GM23338 (cell line): ENCODE results near the gene RBMXL3. TPM values are rescaled to one million over a fixed set of nuclear protein-coding genes. Genes with fewer than 3 reads are reported as not detected.
A peak's percentile ranks its signal among the peaks of the same experiment; 100 is the strongest.

Experiments
- ATAC-seq: fragments of 200-7000 bp; cut with Tn5 transposase; 3 replicates; pipeline ENCODE4 v1.9.1; 2020
- DNase-seq: peaks from one replicate; pipeline ENCODE4 v3.0.0-alpha.2; 2015; ENCODE audit warnings: low spot score
- H2AFZ ChIP-seq: fragments of 200-600 bp; sonication (generic); 2 replicates; pipeline ENCODE4 v1.8.0; 2016; ENCODE audit warnings: antibody characterized with exemption, mild to moderate bottlenecking, moderate library complexity
- H3F3A ChIP-seq: fragments of 200-600 bp; sonication (generic); replicated peaks from 2 replicates; pipeline ENCODE4 v1.8.0; 2017; ENCODE audit warnings: antibody characterized with exemption, mixed run types, low read depth
- H3K27ac ChIP-seq: fragments of 200-600 bp; sonication (generic); 2 replicates; pipeline ENCODE4 v1.6.1; 2016; ENCODE audit warnings: low read depth
- H3K27me3 ChIP-seq: fragments of 200-600 bp; sonication (generic); 2 replicates; pipeline ENCODE4 v1.8.0; 2016; ENCODE audit warnings: mild to moderate bottlenecking, mixed run types, moderate library complexity; ENCODE audit not compliant: insufficient read depth
- H3K36me3 ChIP-seq: fragments of 200-600 bp; sonication (generic); 2 replicates; pipeline ENCODE4 v1.8.0; 2016; ENCODE audit warnings: mild to moderate bottlenecking; ENCODE audit not compliant: insufficient read depth
- H3K4me1 ChIP-seq: fragments of 200-600 bp; sonication (generic); 2 replicates; pipeline ENCODE4 v1.8.0; 2016; ENCODE audit warnings: mild to moderate bottlenecking, moderate library complexity; ENCODE audit not compliant: insufficient read depth
- H3K4me2 ChIP-seq: fragments of 200-600 bp; sonication (generic); 2 replicates; pipeline ENCODE4 v1.7.1; 2017; ENCODE audit warnings: mixed run types
- H3K4me3 ChIP-seq: fragments of 200-600 bp; sonication (generic); 2 replicates; pipeline ENCODE4 v1.6.1; 2016; ENCODE audit warnings: mixed run types
- H3K79me2 ChIP-seq: fragments of 200-600 bp; sonication (generic); replicated peaks from 2 replicates; pipeline ENCODE4 v1.8.0; 2017; ENCODE audit warnings: mild to moderate bottlenecking; ENCODE audit not compliant: insufficient read depth
- H3K9me2 ChIP-seq: fragments of 200-600 bp; sonication (generic); 2 replicates; pipeline ENCODE4 v1.8.0; 2017; ENCODE audit not compliant: insufficient read depth
- H4K20me1 ChIP-seq: fragments of 200-600 bp; sonication (generic); replicated peaks from 2 replicates; pipeline ENCODE4 v1.8.0; 2017; ENCODE audit warnings: mild to moderate bottlenecking; ENCODE audit not compliant: insufficient read depth
- H3K27ac Mint-ChIP-seq: 2 replicates; pipeline ENCODE4 v1.8.0; 2020; ENCODE audit warnings: inconsistent platforms, mild to moderate bottlenecking, moderate library complexity, mixed read lengths
- H3K27me3 Mint-ChIP-seq: 3 replicates; pipeline ENCODE4 v1.8.0; 2022; ENCODE audit warnings: low read depth, mild to moderate bottlenecking, moderate library complexity, mixed read lengths, inconsistent platforms; ENCODE audit not compliant: insufficient read depth, poor library complexity
- H3K36me3 Mint-ChIP-seq: 3 replicates; pipeline ENCODE4 v1.8.0; 2021; ENCODE audit warnings: low read depth, mild to moderate bottlenecking, inconsistent platforms, moderate library complexity, mixed read lengths
- H3K4me1 Mint-ChIP-seq: 3 replicates; pipeline ENCODE4 v1.8.0; 2020; ENCODE audit warnings: mild to moderate bottlenecking, inconsistent platforms, mixed read lengths
- H3K4me3 Mint-ChIP-seq: 3 replicates; pipeline ENCODE4 v1.8.0; 2021; ENCODE audit warnings: moderate library complexity, mild to moderate bottlenecking, inconsistent platforms, mixed read lengths
- H3K9me3 Mint-ChIP-seq: 3 replicates; pipeline ENCODE4 v1.8.0; 2020; ENCODE audit warnings: moderate library complexity, mild to moderate bottlenecking, inconsistent platforms, mixed read lengths
- CREB1 ChIP-seq: fragments of 250-450 bp; sonication (Bioruptor Pico); IDR thresholded peaks from 2 replicates; pipeline ENCODE4 v1.5.0; 2020; ENCODE audit warnings: low read depth, mild to moderate bottlenecking, moderate library complexity
- EZH2 ChIP-seq: fragments of 200-600 bp; sonication (generic); IDR thresholded peaks from one replicate; pipeline ENCODE4 v1.8.0; 2017; ENCODE audit warnings: antibody characterized with exemption, mild to moderate bottlenecking, low read depth; ENCODE audit not compliant: unreplicated experiment
- EZH2phosphoT487 ChIP-seq: fragments of 200-600 bp; sonication (generic); IDR thresholded peaks from one replicate; pipeline ENCODE4 v1.8.1; 2018; ENCODE audit warnings: antibody characterized with exemption; ENCODE audit not compliant: unreplicated experiment
- NANOG ChIP-seq: IDR thresholded peaks from 2 replicates; pipeline ENCODE4 v1.6.1; 2016; ENCODE audit warnings: antibody characterized with exemption, borderline replicate concordance
- POLR2AphosphoS5 ChIP-seq: IDR thresholded peaks from 2 replicates; pipeline ENCODE4 v1.6.1; 2016; ENCODE audit warnings: antibody characterized with exemption, low read depth
- REST ChIP-seq: IDR thresholded peaks from one replicate; pipeline ENCODE4 v1.6.1; 2018; ENCODE audit warnings: antibody characterized with exemption; ENCODE audit not compliant: unreplicated experiment
- ZNF114 ChIP-seq: fragments of 250-450 bp; sonication (Bioruptor Pico); IDR thresholded peaks from 2 replicates; pipeline ENCODE4 v1.5.0; 2020; ENCODE audit warnings: mild to moderate bottlenecking, moderate library complexity
- ZNF331 ChIP-seq: fragments of 250-450 bp; sonication (Bioruptor Pico); IDR thresholded peaks from 2 replicates; pipeline ENCODE4 v1.5.0; 2020; ENCODE audit warnings: low read depth, mild to moderate bottlenecking, moderate library complexity
- polyA plus RNA-seq: library from polyadenylated mRNA; unstranded; fragments of >200 nt; fragmentation: Nextera tagmentation; extraction: Ambion mirVana; gene quantifications from 2 replicates; pipeline ENCODE4 v1.2.1, GENCODE V29; 2016
- total RNA-seq: library from RNA; depleted of rRNA; stranded (reverse); fragments of >200 nt; shearing (Covaris generic); gene quantifications from 2 replicates; pipeline ENCODE4 v1.2.3, GENCODE V29; 2014
- TF ChIP-seq, protein P1 (sequence below): IDR thresholded peaks from 2 replicates; pipeline ENCODE4 v1.6.1; 2016; ENCODE audit warnings: antibody characterized with exemption
- TF ChIP-seq, protein P2 (sequence below): fragments of 250-450 bp; sonication (Bioruptor Pico); IDR thresholded peaks from 2 replicates; pipeline ENCODE4 v1.5.0; 2020; ENCODE audit warnings: mild to moderate bottlenecking, moderate library complexity
- TF ChIP-seq, protein P3 (sequence below), 2 experiments: fragments of 200-600 bp in 1 of 2; sonication (generic) in 1 of 2; conservative IDR thresholded peaks; 2 replicates each; pipeline versions ENCODE4 v1.5.1 to v1.6.1; 2016 to 2017; ENCODE audit warnings: antibody characterized with exemption in 2 of 2, low read depth in 2 of 2, mild to moderate bottlenecking in 2 of 2, moderate library complexity in 1 of 2

Gene RBMXL3
- total and polyA plus RNA-seq, 2 experiments from 2014 or later = not detected

GRCh38 chrX:115233497-115234455, 44.6 kb downstream of the RBMXL3 start, which contains the start of gene LRCH2:
LRCH2 (minus strand) TSS chrX:115234096; CDS start chrX:115234041, 55 bp downstream.
- no peak within 1 kb of the TSS for H3K27ac ChIP-seq
- Mint-ChIP-seq H3K9me3 (no peaks in the 10 kb centered on the region), H3K27ac (no peak within 1 kb of the TSS), H3K36me3 (no peaks in the 10 kb centered on the region), H3K27me3 (peaks cover 7% of the 10 kb centered on the region), H3K4me1 (peaks cover 23% of the 10 kb centered on the region), H3K4me3 (peak within 1 kb of the TSS; percentile 84)
- ATAC-seq (peak; percentile 90), DNase-seq (peak; percentile 55)
- peak within 1 kb of the TSS; percentile 84 for H3K4me2 ChIP-seq
- no peaks in the 10 kb centered on the region; the same call in 1 of the 2 replicates for H3K4me1 ChIP-seq
- TF ChIP-seq CREB1 (CRISPR knock-in tag) (no peak), POLR2AphosphoS5 (no peak), EZH2phosphoT487 (no peak), ZNF331 (CRISPR knock-in tag) (no peak), ZNF114 (CRISPR knock-in tag) (no peak), NANOG (no peak), EZH2 (no peak), REST (no peak)
- TF ChIP-seq, protein P1, sequence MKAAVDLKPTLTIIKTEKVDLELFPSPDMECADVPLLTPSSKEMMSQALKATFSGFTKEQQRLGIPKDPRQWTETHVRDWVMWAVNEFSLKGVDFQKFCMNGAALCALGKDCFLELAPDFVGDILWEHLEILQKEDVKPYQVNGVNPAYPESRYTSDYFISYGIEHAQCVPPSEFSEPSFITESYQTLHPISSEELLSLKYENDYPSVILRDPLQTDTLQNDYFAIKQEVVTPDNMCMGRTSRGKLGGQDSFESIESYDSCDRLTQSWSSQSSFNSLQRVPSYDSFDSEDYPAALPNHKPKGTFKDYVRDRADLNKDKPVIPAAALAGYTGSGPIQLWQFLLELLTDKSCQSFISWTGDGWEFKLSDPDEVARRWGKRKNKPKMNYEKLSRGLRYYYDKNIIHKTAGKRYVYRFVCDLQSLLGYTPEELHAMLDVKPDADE = no peak
- TF ChIP-seq, protein P2, sequence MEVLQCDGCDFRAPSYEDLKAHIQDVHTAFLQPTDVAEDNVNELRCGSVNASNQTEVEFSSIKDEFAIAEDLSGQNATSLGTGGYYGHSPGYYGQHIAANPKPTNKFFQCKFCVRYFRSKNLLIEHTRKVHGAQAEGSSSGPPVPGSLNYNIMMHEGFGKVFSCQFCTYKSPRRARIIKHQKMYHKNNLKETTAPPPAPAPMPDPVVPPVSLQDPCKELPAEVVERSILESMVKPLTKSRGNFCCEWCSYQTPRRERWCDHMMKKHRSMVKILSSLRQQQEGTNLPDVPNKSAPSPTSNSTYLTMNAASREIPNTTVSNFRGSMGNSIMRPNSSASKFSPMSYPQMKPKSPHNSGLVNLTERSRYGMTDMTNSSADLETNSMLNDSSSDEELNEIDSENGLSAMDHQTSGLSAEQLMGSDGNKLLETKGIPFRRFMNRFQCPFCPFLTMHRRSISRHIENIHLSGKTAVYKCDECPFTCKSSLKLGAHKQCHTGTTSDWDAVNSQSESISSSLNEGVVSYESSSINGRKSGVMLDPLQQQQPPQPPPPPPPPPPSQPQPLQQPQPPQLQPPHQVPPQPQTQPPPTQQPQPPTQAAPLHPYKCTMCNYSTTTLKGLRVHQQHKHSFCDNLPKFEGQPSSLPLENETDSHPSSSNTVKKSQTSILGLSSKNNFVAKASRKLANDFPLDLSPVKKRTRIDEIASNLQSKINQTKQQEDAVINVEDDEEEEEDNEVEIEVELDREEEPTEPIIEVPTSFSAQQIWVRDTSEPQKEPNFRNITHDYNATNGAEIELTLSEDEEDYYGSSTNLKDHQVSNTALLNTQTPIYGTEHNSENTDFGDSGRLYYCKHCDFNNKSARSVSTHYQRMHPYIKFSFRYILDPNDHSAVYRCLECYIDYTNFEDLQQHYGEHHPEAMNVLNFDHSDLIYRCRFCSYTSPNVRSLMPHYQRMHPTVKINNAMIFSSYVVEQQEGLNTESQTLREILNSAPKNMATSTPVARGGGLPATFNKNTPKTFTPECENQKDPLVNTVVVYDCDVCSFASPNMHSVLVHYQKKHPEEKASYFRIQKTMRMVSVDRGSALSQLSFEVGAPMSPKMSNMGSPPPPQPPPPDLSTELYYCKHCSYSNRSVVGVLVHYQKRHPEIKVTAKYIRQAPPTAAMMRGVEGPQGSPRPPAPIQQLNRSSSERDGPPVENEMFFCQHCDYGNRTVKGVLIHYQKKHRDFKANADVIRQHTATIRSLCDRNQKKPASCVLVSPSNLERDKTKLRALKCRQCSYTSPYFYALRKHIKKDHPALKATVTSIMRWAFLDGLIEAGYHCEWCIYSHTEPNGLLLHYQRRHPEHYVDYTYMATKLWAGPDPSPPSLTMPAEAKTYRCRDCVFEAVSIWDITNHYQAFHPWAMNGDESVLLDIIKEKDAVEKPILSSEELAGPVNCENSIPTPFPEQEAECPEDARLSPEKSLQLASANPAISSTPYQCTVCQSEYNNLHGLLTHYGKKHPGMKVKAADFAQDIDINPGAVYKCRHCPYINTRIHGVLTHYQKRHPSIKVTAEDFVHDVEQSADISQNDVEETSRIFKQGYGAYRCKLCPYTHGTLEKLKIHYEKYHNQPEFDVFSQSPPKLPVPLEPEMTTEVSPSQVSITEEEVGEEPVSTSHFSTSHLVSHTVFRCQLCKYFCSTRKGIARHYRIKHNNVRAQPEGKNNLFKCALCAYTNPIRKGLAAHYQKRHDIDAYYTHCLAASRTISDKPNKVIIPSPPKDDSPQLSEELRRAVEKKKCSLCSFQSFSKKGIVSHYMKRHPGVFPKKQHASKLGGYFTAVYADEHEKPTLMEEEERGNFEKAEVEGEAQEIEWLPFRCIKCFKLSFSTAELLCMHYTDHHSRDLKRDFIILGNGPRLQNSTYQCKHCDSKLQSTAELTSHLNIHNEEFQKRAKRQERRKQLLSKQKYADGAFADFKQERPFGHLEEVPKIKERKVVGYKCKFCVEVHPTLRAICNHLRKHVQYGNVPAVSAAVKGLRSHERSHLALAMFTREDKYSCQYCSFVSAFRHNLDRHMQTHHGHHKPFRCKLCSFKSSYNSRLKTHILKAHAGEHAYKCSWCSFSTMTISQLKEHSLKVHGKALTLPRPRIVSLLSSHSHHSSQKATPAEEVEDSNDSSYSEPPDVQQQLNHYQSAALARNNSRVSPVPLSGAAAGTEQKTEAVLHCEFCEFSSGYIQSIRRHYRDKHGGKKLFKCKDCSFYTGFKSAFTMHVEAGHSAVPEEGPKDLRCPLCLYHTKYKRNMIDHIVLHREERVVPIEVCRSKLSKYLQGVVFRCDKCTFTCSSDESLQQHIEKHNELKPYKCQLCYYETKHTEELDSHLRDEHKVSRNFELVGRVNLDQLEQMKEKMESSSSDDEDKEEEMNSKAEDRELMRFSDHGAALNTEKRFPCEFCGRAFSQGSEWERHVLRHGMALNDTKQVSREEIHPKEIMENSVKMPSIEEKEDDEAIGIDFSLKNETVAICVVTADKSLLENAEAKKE (CRISPR knock-in tag) = no peak
- TF ChIP-seq, protein P3, sequence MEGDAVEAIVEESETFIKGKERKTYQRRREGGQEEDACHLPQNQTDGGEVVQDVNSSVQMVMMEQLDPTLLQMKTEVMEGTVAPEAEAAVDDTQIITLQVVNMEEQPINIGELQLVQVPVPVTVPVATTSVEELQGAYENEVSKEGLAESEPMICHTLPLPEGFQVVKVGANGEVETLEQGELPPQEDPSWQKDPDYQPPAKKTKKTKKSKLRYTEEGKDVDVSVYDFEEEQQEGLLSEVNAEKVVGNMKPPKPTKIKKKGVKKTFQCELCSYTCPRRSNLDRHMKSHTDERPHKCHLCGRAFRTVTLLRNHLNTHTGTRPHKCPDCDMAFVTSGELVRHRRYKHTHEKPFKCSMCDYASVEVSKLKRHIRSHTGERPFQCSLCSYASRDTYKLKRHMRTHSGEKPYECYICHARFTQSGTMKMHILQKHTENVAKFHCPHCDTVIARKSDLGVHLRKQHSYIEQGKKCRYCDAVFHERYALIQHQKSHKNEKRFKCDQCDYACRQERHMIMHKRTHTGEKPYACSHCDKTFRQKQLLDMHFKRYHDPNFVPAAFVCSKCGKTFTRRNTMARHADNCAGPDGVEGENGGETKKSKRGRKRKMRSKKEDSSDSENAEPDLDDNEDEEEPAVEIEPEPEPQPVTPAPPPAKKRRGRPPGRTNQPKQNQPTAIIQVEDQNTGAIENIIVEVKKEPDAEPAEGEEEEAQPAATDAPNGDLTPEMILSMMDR (conservative IDR thresholded peaks at IDR 0.05; ENCODE audit: low read depth in 2 of 2) = no peak
- no peaks in the 10 kb centered on the region for H3K9me2 ChIP-seq
- no peaks in the 10 kb centered on the region for H3K36me3 ChIP-seq
- peak within 1 kb of the TSS; percentile 63 for H3K4me3 ChIP-seq
- H3K27me3 ChIP-seq = no peaks in the 10 kb centered on the region
- no peaks in the 10 kb centered on the region for H4K20me1 ChIP-seq
- H3F3A ChIP-seq = no peaks in the 10 kb centered on the region
- H3K79me2 ChIP-seq = peaks cover 11% of the 10 kb centered on the region; the same call in 1 of the 2 replicates
- peak within 1 kb of the TSS; percentile 98 for H2AFZ ChIP-seq
